ENCODE measurements around the gene FJX1.
"Not testable (repeated sequence)": the region's sequence is repeated elsewhere in the genome, so short reads cannot be mapped to it uniquely, and the experiment has no call there.

FJX1 gene

GRCh38 chr11:35635933-35636332 is 17.7 kb downstream of the FJX1 start:
- Histone ChIP-seq H3K4me2 (ENCODE audit: low read length) (no peak overlapping the region), H3K4me1 (ENCODE audit: control insufficient read depth, insufficient read depth, low read length) (peaks cover 10% of the 10 kb centered on the region), H3K9ac (ENCODE audit: low read depth, low read length) (no peak overlapping the region), H3K4me3 (ENCODE audit: low read length) (no peak overlapping the region), H3K27me3 (ENCODE audit: control insufficient read depth, insufficient read depth, low read length) (no peaks in the 10 kb centered on the region), H3K9me3 (replicated peaks; ENCODE audit: low read length) (no peaks in the 10 kb centered on the region), H3K36me3 (ENCODE audit: insufficient read depth, low read length) (no peaks in the 10 kb centered on the region)

GRCh38 chr11:35639591-35640179 is 21.4 kb downstream of the FJX1 start:
- Histone ChIP-seq H3K36me3 (ENCODE audit: insufficient read depth, low read length) (no peaks in the 10 kb centered on the region), H3K4me1 (ENCODE audit: control insufficient read depth, insufficient read depth, low read length) (peaks cover 5% of the 10 kb centered on the region), H3K27me3 (ENCODE audit: control insufficient read depth, insufficient read depth, low read length) (no peaks in the 10 kb centered on the region), H3K4me2 (ENCODE audit: low read length) (no peak overlapping the region), H3K4me3 (ENCODE audit: low read length) (no peak overlapping the region), H3K9me3 (replicated peaks; ENCODE audit: low read length) (no peaks in the 10 kb centered on the region), H3K9ac (ENCODE audit: low read depth, low read length) (no peak overlapping the region)

GRCh38 chr11:35641171-35641897 is 23.1 kb downstream of the FJX1 start:
- H3K9ac ChIP-seq (ENCODE audit: low read depth, low read length): no peak overlapping the region
- no peak overlapping the region for H3K4me2 ChIP-seq (ENCODE audit: low read length)
- peaks cover 5% of the 10 kb centered on the region for H3K4me1 ChIP-seq (ENCODE audit: control insufficient read depth, insufficient read depth, low read length)
- H3K9me3 ChIP-seq (replicated peaks; ENCODE audit: low read length): no peaks in the 10 kb centered on the region
- no peaks in the 10 kb centered on the region for H3K27me3 ChIP-seq (ENCODE audit: control insufficient read depth, insufficient read depth, low read length)
- H3K4me3 ChIP-seq (ENCODE audit: low read length): no peak overlapping the region
- H3K36me3 ChIP-seq (ENCODE audit: insufficient read depth, low read length): no peaks in the 10 kb centered on the region

- Histone ChIP-seq H3K4me2 (ENCODE audit: low read length) (no peak overlapping the region), H3K9me3 (replicated peaks; ENCODE audit: low read length) (no peaks in the 10 kb centered on the region), H3K4me3 (ENCODE audit: low read length) (no peak overlapping the region), H3K36me3 (ENCODE audit: insufficient read depth, low read length) (no peaks in the 10 kb centered on the region), H3K27me3 (ENCODE audit: control insufficient read depth, insufficient read depth, low read length) (no peaks in the 10 kb centered on the region), H3K9ac (ENCODE audit: low read depth, low read length) (no peak overlapping the region), H3K4me1 (ENCODE audit: control insufficient read depth, insufficient read depth, low read length) (peaks cover 5% of the 10 kb centered on the region)
Measured at GRCh38 chr11:35641964-35642363, 23.7 kb downstream of the FJX1 start.

- H3K9me3 ChIP-seq (replicated peaks; ENCODE audit: low read length): no peaks in the 10 kb centered on the region
- H3K9ac ChIP-seq (ENCODE audit: low read depth, low read length): no peak overlapping the region
- no peaks in the 10 kb centered on the region for H3K36me3 ChIP-seq (ENCODE audit: insufficient read depth, low read length)
- H3K27me3 ChIP-seq (ENCODE audit: control insufficient read depth, insufficient read depth, low read length): no peaks in the 10 kb centered on the region
- H3K4me2 ChIP-seq (ENCODE audit: low read length): no peak overlapping the region
- H3K4me3 ChIP-seq (ENCODE audit: low read length): no peak overlapping the region
- H3K4me1 ChIP-seq (ENCODE audit: control insufficient read depth, insufficient read depth, low read length): no peaks in the 10 kb centered on the region
Measured at GRCh38 chr11:35647421-35648093, 29.3 kb downstream of the FJX1 start.

GRCh38 chr11:35650006-35650405 is 31.7 kb downstream of the FJX1 start:
- Histone ChIP-seq H3K9ac (ENCODE audit: low read depth, low read length) (no peak overlapping the region), H3K4me3 (ENCODE audit: low read length) (no peak overlapping the region), H3K9me3 (replicated peaks; ENCODE audit: low read length) (no peaks in the 10 kb centered on the region), H3K4me2 (ENCODE audit: low read length) (no peak overlapping the region), H3K4me1 (ENCODE audit: control insufficient read depth, insufficient read depth, low read length) (no peaks in the 10 kb centered on the region), H3K27me3 (ENCODE audit: control insufficient read depth, insufficient read depth, low read length) (no peaks in the 10 kb centered on the region), H3K36me3 (ENCODE audit: insufficient read depth, low read length) (no peaks in the 10 kb centered on the region)

GRCh38 chr11:35650467-35650866 is 32.2 kb downstream of the FJX1 start:
- Histone ChIP-seq H3K4me1 (ENCODE audit: control insufficient read depth, insufficient read depth, low read length) (no peaks in the 10 kb centered on the region), H3K27me3 (ENCODE audit: control insufficient read depth, insufficient read depth, low read length) (no peaks in the 10 kb centered on the region), H3K4me2 (ENCODE audit: low read length) (no peak overlapping the region), H3K36me3 (ENCODE audit: insufficient read depth, low read length) (no peaks in the 10 kb centered on the region), H3K9ac (ENCODE audit: low read depth, low read length) (no peak overlapping the region), H3K9me3 (replicated peaks; ENCODE audit: low read length) (no peaks in the 10 kb centered on the region), H3K4me3 (ENCODE audit: low read length) (no peak overlapping the region)

GRCh38 chr11:35651263-35651662 is 33.0 kb downstream of the FJX1 start:
- H3K4me3 ChIP-seq (ENCODE audit: low read length): no peak overlapping the region
- no peaks in the 10 kb centered on the region for H3K36me3 ChIP-seq (ENCODE audit: insufficient read depth, low read length)
- H3K9me3 ChIP-seq (replicated peaks; ENCODE audit: low read length): no peaks in the 10 kb centered on the region
- H3K4me2 ChIP-seq (ENCODE audit: low read length): no peak overlapping the region
- H3K27me3 ChIP-seq (ENCODE audit: control insufficient read depth, insufficient read depth, low read length): no peaks in the 10 kb centered on the region
- no peak overlapping the region for H3K9ac ChIP-seq (ENCODE audit: low read depth, low read length)
- no peaks in the 10 kb centered on the region for H3K4me1 ChIP-seq (ENCODE audit: control insufficient read depth, insufficient read depth, low read length)

- H3K4me2 ChIP-seq (ENCODE audit: low read length); H3K9ac ChIP-seq (ENCODE audit: low read depth, low read length); H3K36me3 ChIP-seq (ENCODE audit: insufficient read depth, low read length): not testable (repeated sequence)
Measured at GRCh38 chr11:35652786-35653185, 34.5 kb downstream of the FJX1 start.

GRCh38 chr11:35654711-35655110 is 36.5 kb downstream of the FJX1 start:
- H3K4me3 ChIP-seq (ENCODE audit: low read length): no peak overlapping the region
- no peak overlapping the region for H3K9ac ChIP-seq (ENCODE audit: low read depth, low read length)
- no peaks in the 10 kb centered on the region for H3K27me3 ChIP-seq (ENCODE audit: control insufficient read depth, insufficient read depth, low read length)
- H3K4me1 ChIP-seq (ENCODE audit: control insufficient read depth, insufficient read depth, low read length): no peaks in the 10 kb centered on the region
- no peaks in the 10 kb centered on the region for H3K9me3 ChIP-seq (replicated peaks; ENCODE audit: low read length)
- H3K4me2 ChIP-seq (ENCODE audit: low read length): no peak overlapping the region
- no peaks in the 10 kb centered on the region for H3K36me3 ChIP-seq (ENCODE audit: insufficient read depth, low read length)

More at GRCh38 chr11:35652786-35653185, 34.5 kb downstream of the FJX1 start:
- H3K4me3 ChIP-seq (ENCODE audit: low read length); H3K9me3 ChIP-seq (replicated peaks; ENCODE audit: low read length); H3K27me3 ChIP-seq (ENCODE audit: control insufficient read depth, insufficient read depth, low read length); H3K4me1 ChIP-seq (ENCODE audit: control insufficient read depth, insufficient read depth, low read length): not testable (repeated sequence)

- no peak overlapping the region for H3K4me3 ChIP-seq (ENCODE audit: low read length)
- no peak overlapping the region for H3K9ac ChIP-seq (ENCODE audit: low read depth, low read length)
- H3K9me3 ChIP-seq (replicated peaks; ENCODE audit: low read length): no peaks in the 10 kb centered on the region
- H3K27me3 ChIP-seq (ENCODE audit: control insufficient read depth, insufficient read depth, low read length): no peaks in the 10 kb centered on the region
- no peaks in the 10 kb centered on the region for H3K4me1 ChIP-seq (ENCODE audit: control insufficient read depth, insufficient read depth, low read length)
- H3K36me3 ChIP-seq (ENCODE audit: insufficient read depth, low read length): no peaks in the 10 kb centered on the region
- no peak overlapping the region for H3K4me2 ChIP-seq (ENCODE audit: low read length)
Measured at GRCh38 chr11:35655254-35655653, 37.0 kb downstream of the FJX1 start.

All from skeletal muscle satellite cell (primary cell).